SKM-1 treated with dmso at 0.1 percent for 144 hours (cell line): ENCODE data around the gene RBM11.

Experiments used
- DNase-seq: peaks from one replicate; lab custom pipeline; 2025; ENCODE audit not compliant: unreplicated experiment; lab: John Stamatoyannopoulos, UW

RBM11 gene

GRCh38 chr21:14270631-14271030, 54.7 kb downstream of the RBM11 start:
- DNase-seq = no peak

GRCh38 chr21:14271053-14271452, 55.1 kb downstream of the RBM11 start:
- DNase-seq = no peak

- DNase-seq = no peak
Measured at GRCh38 chr21:14271641-14272040, 55.7 kb downstream of the RBM11 start.

GRCh38 chr21:14273736-14274538, 58.0 kb downstream of the RBM11 start:
- no peak for DNase-seq

- DNase-seq = no peak
Measured at GRCh38 chr21:14275702-14276205, 59.8 kb downstream of the RBM11 start.
